ENCODE measurements around the gene XRCC4.

XRCC4 gene

GRCh38 chr5:83184534-83184933 is 107.2 kb downstream of the XRCC4 start:
- no peak for TF ChIP-seq CTCF (IDR thresholded peaks at IDR 0.05; ENCODE audit: low read length, missing control alignments)

GRCh38 chr5:83192947-83193346 is 115.6 kb downstream of the XRCC4 start:
- H3K4me3 ChIP-seq (replicated peaks; ENCODE audit: low read depth, low read length) = no peak overlapping the region
- no peak for TF ChIP-seq CTCF (IDR thresholded peaks at IDR 0.05; ENCODE audit: low read length, missing control alignments)
- DNase-seq (ENCODE audit: low read depth) = no peak

More at GRCh38 chr5:83184534-83184933, 107.2 kb downstream of the XRCC4 start:
- DNase-seq (ENCODE audit: low read depth) = peak; percentile 17
- no peak overlapping the region for H3K4me3 ChIP-seq (replicated peaks; ENCODE audit: low read depth, low read length)

- no peak overlapping the region for H3K4me3 ChIP-seq (replicated peaks; ENCODE audit: low read depth, low read length)
- no peak for TF ChIP-seq CTCF (IDR thresholded peaks at IDR 0.05; ENCODE audit: low read length, missing control alignments)
- DNase-seq (ENCODE audit: low read depth) = no peak
Measured at GRCh38 chr5:83197326-83197967, 120.1 kb downstream of the XRCC4 start.

GRCh38 chr5:83199126-83199525 is 121.8 kb downstream of the XRCC4 start:
- no peak for TF ChIP-seq CTCF (IDR thresholded peaks at IDR 0.05; ENCODE audit: low read length, missing control alignments)
- peak; percentile 50 for DNase-seq (ENCODE audit: low read depth)

GRCh38 chr5:83204651-83205050 is 127.3 kb downstream of the XRCC4 start:
- no peak for DNase-seq (ENCODE audit: low read depth)
- H3K4me3 ChIP-seq (replicated peaks; ENCODE audit: low read depth, low read length) = no peak overlapping the region
- TF ChIP-seq CTCF (IDR thresholded peaks at IDR 0.05; ENCODE audit: low read length, missing control alignments) = no peak

More at GRCh38 chr5:83199126-83199525, 121.8 kb downstream of the XRCC4 start:
- H3K4me3 ChIP-seq (replicated peaks; ENCODE audit: low read depth, low read length) = no peak overlapping the region

GRCh38 chr5:83209963-83210362 is 132.6 kb downstream of the XRCC4 start:
- no peak overlapping the region for H3K4me3 ChIP-seq (replicated peaks; ENCODE audit: low read depth, low read length)
- TF ChIP-seq CTCF (IDR thresholded peaks at IDR 0.05; ENCODE audit: low read length, missing control alignments) = no peak
- DNase-seq (ENCODE audit: low read depth) = no peak

GRCh38 chr5:83219077-83219476 is 141.7 kb downstream of the XRCC4 start:
- no peak for TF ChIP-seq CTCF (IDR thresholded peaks at IDR 0.05; ENCODE audit: low read length, missing control alignments)
- DNase-seq (ENCODE audit: low read depth) = no peak
- no peak overlapping the region for H3K4me3 ChIP-seq (replicated peaks; ENCODE audit: low read depth, low read length)

Measured in fibroblast of pulmonary artery (primary cell).